DMS53 (cell line): Measurements from ENCODE around the gene DAD1.
A peak's percentile ranks its signal among the peaks of the same experiment; 100 is the strongest.
"Not testable (repeated sequence)": the region's sequence is repeated elsewhere in the genome, so short reads cannot be mapped to it uniquely, and the experiment has no call there.

ENCODE experiments used
- DNase-seq: peaks from one replicate; lab custom pipeline; 2025; lab: John Stamatoyannopoulos, UW

The DAD1 gene

GRCh38 chr14:22552001-22552826 lies 36.8 kb downstream of the DAD1 start:
- no peak for DNase-seq

GRCh38 chr14:22551605-22551997 lies 37.4 kb downstream of the DAD1 start:
- no peak for DNase-seq

- no peak for DNase-seq
Measured at GRCh38 chr14:22549981-22550673, 38.9 kb downstream of the DAD1 start.

GRCh38 chr14:22549324-22549962 lies 39.6 kb downstream of the DAD1 start:
- no peak for DNase-seq

GRCh38 chr14:22547948-22548750 lies 40.9 kb downstream of the DAD1 start:
- DNase-seq: no peak

GRCh38 chr14:22547313-22547947 lies 41.6 kb downstream of the DAD1 start:
- DNase-seq: no peak

- no peak for DNase-seq
Measured at GRCh38 chr14:22546722-22547071, 42.3 kb downstream of the DAD1 start.

GRCh38 chr14:22545842-22546721 lies 42.9 kb downstream of the DAD1 start:
- no peak for DNase-seq

- DNase-seq: no peak
Measured at GRCh38 chr14:22544881-22545420, 44.1 kb downstream of the DAD1 start.

GRCh38 chr14:22544406-22544805 lies 44.6 kb downstream of the DAD1 start:
- DNase-seq: no peak

GRCh38 chr14:22543570-22544357 lies 45.3 kb downstream of the DAD1 start:
- DNase-seq: not testable (repeated sequence)

- DNase-seq: no peak
Measured at GRCh38 chr14:22542360-22542759, 46.7 kb downstream of the DAD1 start.

GRCh38 chr14:22541721-22542120 lies 47.3 kb downstream of the DAD1 start:
- DNase-seq: no peak

GRCh38 chr14:22540811-22541360 lies 48.1 kb downstream of the DAD1 start:
- DNase-seq: no peak

GRCh38 chr14:22540293-22540692 lies 48.7 kb downstream of the DAD1 start:
- DNase-seq: no peak

- peak; percentile 19 for DNase-seq
Measured at GRCh38 chr14:22539831-22540230, 49.2 kb downstream of the DAD1 start.

GRCh38 chr14:22538671-22539228 lies 50.3 kb downstream of the DAD1 start:
- DNase-seq: no peak

GRCh38 chr14:22537436-22538310 lies 51.4 kb downstream of the DAD1 start:
- no peak for DNase-seq
